MM.1S (cell line): ENCODE results near the gene SLC29A3.

Experiments
- DNase-seq: peaks from one replicate; pipeline ENCODE4 v3.0.0-alpha.2; 2015
- H2AFZ ChIP-seq: fragments of 300-600 bp; sonication (generic); 2 replicates; pipeline ENCODE4 v1.6.0; 2016; ENCODE audit warnings: antibody characterized with exemption, low read length
- H3F3A ChIP-seq: fragments of 300-600 bp; sonication (generic); 2 replicates; pipeline ENCODE4 v1.6.1; 2016; ENCODE audit warnings: mild to moderate bottlenecking, antibody characterized with exemption, low read length, moderate library complexity, mixed read lengths; ENCODE audit not compliant: insufficient read depth
- H3K27ac ChIP-seq: fragments of 300-600 bp; sonication (generic); 2 replicates; pipeline ENCODE4 v1.5.1; 2016; ENCODE audit warnings: mild to moderate bottlenecking, low read length
- H3K27me3 ChIP-seq: fragments of 300-600 bp; sonication (generic); replicated peaks from 2 replicates; pipeline ENCODE4 v1.6.0; 2016; ENCODE audit warnings: low read length; ENCODE audit not compliant: insufficient read depth
- H3K36me3 ChIP-seq: fragments of 300-600 bp; sonication (generic); replicated peaks from 2 replicates; pipeline ENCODE4 v1.6.1; 2016; ENCODE audit warnings: mild to moderate bottlenecking, low read length, mixed read lengths; ENCODE audit not compliant: insufficient read depth
- H3K4me1 ChIP-seq: fragments of 300-600 bp; sonication (generic); 2 replicates; pipeline ENCODE4 v1.6.1; 2016; ENCODE audit warnings: low read length, mixed read lengths
- H3K4me2 ChIP-seq: fragments of 300-600 bp; sonication (generic); 2 replicates; pipeline ENCODE4 v1.6.0; 2016; ENCODE audit warnings: low read depth, low read length
- H3K4me3 ChIP-seq: fragments of 300-600 bp; sonication (generic); 2 replicates; pipeline ENCODE4 v1.5.1; 2016; ENCODE audit warnings: low read length, mixed read lengths
- H3K79me2 ChIP-seq: fragments of 300-600 bp; sonication (generic); 2 replicates; pipeline ENCODE4 v1.6.1; 2016; ENCODE audit warnings: mixed run types, low read length, mixed read lengths
- H3K9ac ChIP-seq: fragments of 300-600 bp; sonication (generic); 2 replicates; pipeline ENCODE4 v1.6.1; 2016; ENCODE audit warnings: low read length, mixed read lengths
- H3K9me2 ChIP-seq: fragments of 300-600 bp; sonication (generic); replicated peaks from 2 replicates; pipeline ENCODE4 v1.6.1; 2016; ENCODE audit warnings: mild to moderate bottlenecking, low read length, mixed read lengths; ENCODE audit not compliant: insufficient read depth
- H3K9me3 ChIP-seq: fragments of 300-600 bp; sonication (generic); replicated peaks from 2 replicates; pipeline ENCODE4 v1.6.1; 2016; ENCODE audit warnings: mild to moderate bottlenecking, low read length, mixed read lengths; ENCODE audit not compliant: insufficient read depth
- H4K20me1 ChIP-seq: fragments of 300-600 bp; sonication (generic); 2 replicates; pipeline ENCODE4 v1.6.1; 2016; ENCODE audit warnings: mild to moderate bottlenecking, low read length, moderate library complexity, mixed read lengths; ENCODE audit not compliant: insufficient read depth
- CTCF ChIP-seq: fragments of 300-600 bp; sonication (generic); IDR thresholded peaks from 2 replicates; pipeline ENCODE4 v1.5.1; 2016; ENCODE audit warnings: antibody characterized with exemption, low read length, mixed read lengths
- EZH2 ChIP-seq: fragments of 300-600 bp; sonication (generic); optimal IDR thresholded peaks from 2 replicates; pipeline ENCODE3; 2017; ENCODE audit warnings: low read depth, mild to moderate bottlenecking, antibody characterized with exemption, low read length, mixed read lengths
- EZH2phosphoT487 ChIP-seq: fragments of 300-600 bp; sonication (generic); IDR thresholded peaks from 2 replicates; pipeline ENCODE4 v1.6.1; 2018; ENCODE audit warnings: antibody characterized with exemption, low read length

The SLC29A3 gene

GRCh38 chr10:71314694-71315225, 4.3 kb upstream of the SLC29A3 start:
- peaks cover 16% of the 10 kb centered on the region for H3K4me1 ChIP-seq
- no peaks in the 10 kb centered on the region for H3K36me3 ChIP-seq
- H3K27me3 ChIP-seq: peaks cover 4% of the 10 kb centered on the region; the same call in 1 of the 2 replicates
- H3K79me2 ChIP-seq: no peaks in the 10 kb centered on the region
- no peak overlapping the region for H3K27ac ChIP-seq
- TF ChIP-seq EZH2phosphoT487 (no peak), CTCF (no peak), EZH2 (no peak)
- H3F3A ChIP-seq: peaks cover 12% of the 10 kb centered on the region
- peak overlapping the region; percentile 52; the same call in 1 of the 2 replicates for H2AFZ ChIP-seq
- H4K20me1 ChIP-seq: no peaks in the 10 kb centered on the region
- no peak overlapping the region for H3K9ac ChIP-seq
- DNase-seq: no peak
- no peaks in the 10 kb centered on the region for H3K9me3 ChIP-seq
- H3K4me2 ChIP-seq: peak overlapping the region; percentile 43
- H3K9me2 ChIP-seq: no peaks in the 10 kb centered on the region
- H3K4me3 ChIP-seq: no peak overlapping the region

GRCh38 chr10:71316056-71316785, 2.8 kb upstream of the SLC29A3 start:
- Histone ChIP-seq H3K79me2 (no peaks in the 10 kb centered on the region), H3K4me3 (no peak overlapping the region), H3K9ac (peak overlapping the region; percentile 6; the same call in 1 of the 2 replicates), H3K4me1 (peaks cover 16% of the 10 kb centered on the region), H3F3A (peaks cover 12% of the 10 kb centered on the region), H3K36me3 (no peaks in the 10 kb centered on the region), H3K9me2 (no peaks in the 10 kb centered on the region), H2AFZ (peak overlapping the region; percentile 34; the same call in 1 of the 2 replicates), H3K27ac (peak overlapping the region; percentile 26; the same call in 1 of the 2 replicates), H4K20me1 (no peaks in the 10 kb centered on the region), H3K27me3 (peaks cover 4% of the 10 kb centered on the region; the same call in 1 of the 2 replicates), H3K4me2 (peak overlapping the region; percentile 37), H3K9me3 (no peaks in the 10 kb centered on the region)
- DNase-seq: peak; percentile 37
- no peak for TF ChIP-seq CTCF
- TF ChIP-seq EZH2: no peak
- no peak for TF ChIP-seq EZH2phosphoT487

- Histone ChIP-seq H3F3A (peaks cover 12% of the 10 kb centered on the region), H3K79me2 (no peaks in the 10 kb centered on the region), H3K27me3 (peaks cover 4% of the 10 kb centered on the region; the same call in 1 of the 2 replicates), H2AFZ (no peak overlapping the region; the same call in 1 of the 2 replicates), H3K9ac (no peak overlapping the region), H3K27ac (peak overlapping the region; percentile 26; the same call in 1 of the 2 replicates), H3K36me3 (no peaks in the 10 kb centered on the region), H3K4me2 (peak overlapping the region; percentile 37), H4K20me1 (no peaks in the 10 kb centered on the region), H3K4me3 (no peak overlapping the region), H3K4me1 (peaks cover 16% of the 10 kb centered on the region), H3K9me3 (no peaks in the 10 kb centered on the region), H3K9me2 (no peaks in the 10 kb centered on the region)
- no peak for DNase-seq
- no peak for TF ChIP-seq EZH2phosphoT487
- no peak for TF ChIP-seq EZH2
- no peak for TF ChIP-seq CTCF
These were observed 2.3 kb upstream of the SLC29A3 start for GRCh38 chr10:71316786-71317160.
